ENCODE measurements around the gene UBE3C.
"Not testable (repeated sequence)": the region's sequence is repeated elsewhere in the genome, so short reads cannot be mapped to it uniquely, and the experiment has no call there.

UBE3C gene

GRCh38 chr7:157244516-157245294 is 106.0 kb downstream of the UBE3C start:
- no peaks in the 10 kb centered on the region for H4K20me1 ChIP-seq (ENCODE audit: insufficient read depth)
- no peak overlapping the region for H2AFZ ChIP-seq (ENCODE audit: low read depth)
- TF ChIP-seq CTCF (conservative IDR thresholded peaks at IDR 0.05; ENCODE audit: low read depth, low read length) = no peak
- H3K4me1 ChIP-seq (ENCODE audit: low read depth, poor library complexity, severe bottlenecking) = no peaks in the 10 kb centered on the region
- no peaks in the 10 kb centered on the region for H3K79me2 ChIP-seq (ENCODE audit: insufficient read depth, low read depth)
- no peaks in the 10 kb centered on the region for H3K27me3 ChIP-seq (ENCODE audit: insufficient read depth, low read depth)
- H3K36me3 ChIP-seq (ENCODE audit: insufficient read depth) = no peaks in the 10 kb centered on the region
- no peak overlapping the region for H3K4me3 ChIP-seq (IDR thresholded peaks at IDR 0.05; ENCODE audit: insufficient read depth, low read depth, low read length)
- H3K9ac ChIP-seq = no peak overlapping the region
- no peak overlapping the region for H3K27ac ChIP-seq
- no peak overlapping the region for H3K4me2 ChIP-seq

GRCh38 chr7:157246052-157246451 is 107.3 kb downstream of the UBE3C start:
- no peaks in the 10 kb centered on the region for H3K36me3 ChIP-seq (ENCODE audit: insufficient read depth)
- no peaks in the 10 kb centered on the region for H4K20me1 ChIP-seq (ENCODE audit: insufficient read depth)
- H3K27ac ChIP-seq = no peak overlapping the region
- no peak overlapping the region for H3K4me3 ChIP-seq (IDR thresholded peaks at IDR 0.05; ENCODE audit: insufficient read depth, low read depth, low read length)
- H3K4me1 ChIP-seq (ENCODE audit: low read depth, poor library complexity, severe bottlenecking) = no peaks in the 10 kb centered on the region
- H3K9ac ChIP-seq = no peak overlapping the region
- no peaks in the 10 kb centered on the region for H3K79me2 ChIP-seq (ENCODE audit: insufficient read depth, low read depth)
- no peaks in the 10 kb centered on the region for H3K27me3 ChIP-seq (ENCODE audit: insufficient read depth, low read depth)
- no peak overlapping the region for H2AFZ ChIP-seq (ENCODE audit: low read depth)
- no peak overlapping the region for H3K4me2 ChIP-seq
- no peak for TF ChIP-seq CTCF (conservative IDR thresholded peaks at IDR 0.05; ENCODE audit: low read depth, low read length)

- H4K20me1 ChIP-seq (ENCODE audit: insufficient read depth) = no peaks in the 10 kb centered on the region
- no peak overlapping the region for H2AFZ ChIP-seq (ENCODE audit: low read depth)
- no peaks in the 10 kb centered on the region for H3K79me2 ChIP-seq (ENCODE audit: insufficient read depth, low read depth)
- H3K27me3 ChIP-seq (ENCODE audit: insufficient read depth, low read depth) = no peaks in the 10 kb centered on the region
- H3K4me1 ChIP-seq (ENCODE audit: low read depth, poor library complexity, severe bottlenecking) = no peaks in the 10 kb centered on the region
- no peak overlapping the region for H3K27ac ChIP-seq
- TF ChIP-seq CTCF (conservative IDR thresholded peaks at IDR 0.05; ENCODE audit: low read depth, low read length) = no peak
- H3K4me3 ChIP-seq (IDR thresholded peaks at IDR 0.05; ENCODE audit: insufficient read depth, low read depth, low read length) = no peak overlapping the region
- no peak overlapping the region for H3K4me2 ChIP-seq
- no peak overlapping the region for H3K9ac ChIP-seq
- H3K36me3 ChIP-seq (ENCODE audit: insufficient read depth) = no peaks in the 10 kb centered on the region; the same call in 1 of the 2 replicates
Observed at GRCh38 chr7:157248659-157249058, 109.9 kb downstream of the UBE3C start.

DNA sequence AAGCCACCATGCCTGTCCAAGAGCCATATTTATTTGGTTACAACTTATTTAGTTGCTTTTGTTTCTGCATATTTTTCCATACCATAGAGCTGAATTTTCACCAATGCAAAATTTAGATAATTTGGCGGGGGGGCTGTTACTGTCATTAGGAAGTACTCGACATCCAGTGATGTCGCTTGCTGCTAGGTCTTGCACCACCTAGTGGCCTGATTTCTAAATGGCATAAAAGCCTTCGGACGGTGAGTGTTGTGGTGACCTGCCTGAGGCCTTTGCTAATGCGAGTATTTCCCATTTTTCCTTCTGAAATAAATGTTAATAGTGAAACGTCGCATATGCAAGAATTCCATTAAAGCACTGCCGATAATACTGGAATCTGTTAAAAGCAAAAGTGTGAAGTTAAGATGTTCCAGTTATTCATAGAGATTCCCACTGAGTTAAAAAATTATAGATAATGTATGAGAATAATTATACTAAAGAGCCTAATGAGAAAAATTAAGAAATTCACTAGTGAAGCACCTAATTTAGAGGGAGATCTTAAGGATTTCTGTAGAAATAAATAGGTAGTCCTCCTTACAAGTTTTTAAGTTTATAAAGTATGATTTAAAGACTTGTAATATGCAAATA is 112.0 kb downstream of the UBE3C start:
- H3K4me3 ChIP-seq (IDR thresholded peaks at IDR 0.05; ENCODE audit: insufficient read depth, low read depth, low read length) = no peak overlapping the region
- no peaks in the 10 kb centered on the region for H3K79me2 ChIP-seq (ENCODE audit: insufficient read depth, low read depth)
- no peaks in the 10 kb centered on the region for H3K4me1 ChIP-seq (ENCODE audit: low read depth, poor library complexity, severe bottlenecking)
- no peaks in the 10 kb centered on the region; the same call in 1 of the 2 replicates for H3K36me3 ChIP-seq (ENCODE audit: insufficient read depth)
- no peaks in the 10 kb centered on the region for H4K20me1 ChIP-seq (ENCODE audit: insufficient read depth)
- H3K9ac ChIP-seq = no peak overlapping the region
- no peak overlapping the region for H3K4me2 ChIP-seq
- peak; percentile 93 for TF ChIP-seq CTCF (conservative IDR thresholded peaks at IDR 0.05; ENCODE audit: low read depth, low read length)
- H3K27me3 ChIP-seq (ENCODE audit: insufficient read depth, low read depth) = no peaks in the 10 kb centered on the region
- H2AFZ ChIP-seq (ENCODE audit: low read depth) = no peak overlapping the region
- H3K27ac ChIP-seq = no peak overlapping the region

DNA sequence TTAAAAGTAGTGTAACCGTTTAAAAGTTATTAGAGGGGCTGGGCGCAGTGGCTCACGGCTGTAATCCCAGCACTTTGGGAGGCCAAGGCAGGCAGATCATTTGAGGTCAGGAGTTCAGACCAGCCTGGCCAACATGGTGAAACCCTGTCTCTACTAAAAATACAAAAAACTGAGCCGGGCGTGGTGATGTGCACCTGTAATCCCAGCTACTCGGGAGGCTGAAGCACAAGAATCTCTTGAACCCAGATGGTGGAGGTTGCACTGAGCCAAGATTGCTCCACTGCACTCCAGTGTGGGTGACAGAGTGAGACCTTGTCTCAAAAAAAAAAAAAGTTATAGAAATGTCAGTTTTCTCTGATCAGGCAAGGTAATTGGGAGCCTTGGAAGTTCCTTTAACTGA is 113.1 kb downstream of the UBE3C start:
- H3K9ac ChIP-seq; H4K20me1 ChIP-seq (ENCODE audit: insufficient read depth); H2AFZ ChIP-seq (ENCODE audit: low read depth); H3K27me3 ChIP-seq (ENCODE audit: insufficient read depth, low read depth); H3K36me3 ChIP-seq (ENCODE audit: insufficient read depth); H3K4me2 ChIP-seq; H3K4me3 ChIP-seq (IDR thresholded peaks at IDR 0.05; ENCODE audit: insufficient read depth, low read depth, low read length); H3K4me1 ChIP-seq (ENCODE audit: low read depth, poor library complexity, severe bottlenecking); H3K27ac ChIP-seq; H3K79me2 ChIP-seq (ENCODE audit: insufficient read depth, low read depth): not testable (repeated sequence)
